Measurements from ENCODE around the gene ARHGAP8. TPM values are rescaled to one million over a fixed set of nuclear protein-coding genes. Genes with fewer than 3 reads are reported as not detected.

ARHGAP8 gene
- total and polyA plus RNA-seq, 2 donors, result 1.5 to 4.5 TPM

DNA sequence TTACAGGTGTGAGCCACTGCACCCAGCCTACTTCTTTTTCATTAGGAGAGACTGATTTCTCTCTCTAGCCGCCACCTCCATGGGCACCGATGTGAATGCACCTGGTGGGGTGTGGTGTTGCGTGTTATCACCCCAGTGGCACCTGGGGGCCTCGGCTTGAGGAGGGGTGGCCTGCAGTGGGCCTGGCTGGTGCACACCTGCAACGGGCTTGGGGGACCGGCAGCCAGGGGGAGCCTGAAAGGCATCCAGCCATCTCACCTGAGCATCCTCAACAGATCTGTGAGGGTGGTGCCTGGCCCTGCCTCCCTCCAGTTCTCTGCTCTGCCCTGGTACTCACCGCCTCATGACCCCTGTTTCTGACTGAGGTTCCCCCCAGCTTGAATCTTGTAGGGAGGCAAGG, 108.9 kb downstream of the ARHGAP8 start:
- no peak overlapping the region for H3K27ac ChIP-seq (ENCODE audit: low read depth in 1 of 2, low read length in 1 of 2)
- WGBS, result 95% methylated on average over 7 of the region's 7 CpGs
- H3K4me1 ChIP-seq (ENCODE audit: control insufficient read depth in 2 of 2, insufficient read depth in 2 of 2, low read length in 2 of 2), result no peaks in the 10 kb centered on the region

GRCh38 chr22:44862281-44862680, 109.9 kb downstream of the ARHGAP8 start:
- Histone ChIP-seq H3K4me3 (ENCODE audit: low read length in 2 of 2) (no peak overlapping the region), H3K27ac (ENCODE audit: low read depth in 1 of 2, low read length in 1 of 2) (no peak overlapping the region), H3K4me1 (ENCODE audit: control insufficient read depth in 2 of 2, insufficient read depth in 2 of 2, low read length in 2 of 2) (no peaks in the 10 kb centered on the region), H3K36me3 (ENCODE audit: control insufficient read depth in 2 of 2, insufficient read depth in 2 of 2, low read length in 1 of 2) (no peaks in the 10 kb centered on the region), H3K9me3 (ENCODE audit: control insufficient read depth in 2 of 2, insufficient read depth in 1 of 2, low read length in 1 of 2) (no peaks in the 10 kb centered on the region), H3K27me3 (ENCODE audit: control insufficient read depth in 2 of 2, insufficient read depth in 1 of 2, low read length in 1 of 2) (no peaks in the 10 kb centered on the region)
- WGBS, result 91% methylated on average over 11 of the region's 11 CpGs
- DNase-seq (ENCODE audit: low read depth in 6 of 9, low spot score in 9 of 9), result no peak

More for the DNA sequence above, 108.9 kb downstream of the ARHGAP8 start:
- no peak for DNase-seq (ENCODE audit: low read depth in 6 of 9, low spot score in 9 of 9)
- H3K27me3 ChIP-seq (ENCODE audit: control insufficient read depth in 2 of 2, insufficient read depth in 1 of 2, low read length in 1 of 2), result no peaks in the 10 kb centered on the region
- no peaks in the 10 kb centered on the region for H3K9me3 ChIP-seq (ENCODE audit: control insufficient read depth in 2 of 2, insufficient read depth in 1 of 2, low read length in 1 of 2)
- H3K4me3 ChIP-seq (ENCODE audit: low read length in 2 of 2), result no peak overlapping the region
- H3K36me3 ChIP-seq (ENCODE audit: control insufficient read depth in 2 of 2, insufficient read depth in 2 of 2, low read length in 1 of 2), result no peaks in the 10 kb centered on the region

DNA sequence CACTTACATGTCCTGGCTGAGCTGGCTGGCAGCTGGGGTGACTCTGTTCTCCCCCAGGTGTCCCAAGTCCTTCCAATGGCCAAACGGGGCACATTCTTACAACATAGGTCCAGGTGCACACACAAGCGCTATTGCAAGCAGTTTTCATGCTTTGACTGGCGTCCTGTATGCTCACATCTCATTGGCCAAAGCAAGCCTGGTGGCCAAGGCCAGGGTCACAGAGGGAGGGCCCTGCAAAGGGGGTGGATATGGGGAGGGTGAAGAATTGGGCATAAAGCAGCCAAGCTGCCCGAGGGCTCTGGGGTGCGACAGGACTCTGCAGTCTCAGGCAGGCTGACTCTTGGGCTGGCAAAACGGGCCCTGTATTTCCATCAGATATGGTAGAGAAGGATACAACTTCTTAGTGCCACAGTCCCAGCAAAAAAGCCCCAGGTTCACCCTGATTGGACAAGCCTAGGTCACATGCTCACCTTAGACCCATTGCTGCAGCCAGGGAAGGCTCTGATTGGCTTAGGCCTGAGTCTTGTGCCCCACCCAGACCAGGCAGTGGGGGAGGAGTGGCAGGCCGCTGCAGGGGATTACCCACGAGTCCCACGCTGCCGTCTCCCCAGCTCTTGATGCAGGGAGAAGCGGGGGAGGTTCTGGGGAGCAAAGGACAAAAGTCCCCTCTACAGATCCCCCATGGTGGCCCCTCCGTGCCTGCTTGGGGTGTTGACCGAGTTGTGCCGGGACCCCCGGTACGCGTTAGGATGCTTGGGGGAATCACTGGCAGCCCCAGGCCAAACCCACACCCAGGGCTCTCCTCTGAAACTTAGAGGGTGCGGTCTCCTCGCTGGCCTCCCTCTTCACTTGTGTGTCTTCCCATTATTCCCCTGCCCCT, 110.8 kb downstream of the ARHGAP8 start:
- WGBS, result 95% methylated on average over 19 of the region's 19 CpGs

GRCh38 chr22:44865193-44866057, 113.0 kb downstream of the ARHGAP8 start:
- Histone ChIP-seq H3K4me1 (ENCODE audit: control insufficient read depth in 2 of 2, insufficient read depth in 2 of 2, low read length in 2 of 2) (peaks cover 0 to 2% of the 10 kb centered on the region in 2 donors), H3K36me3 (ENCODE audit: control insufficient read depth in 2 of 2, insufficient read depth in 2 of 2, low read length in 1 of 2) (no peaks in the 10 kb centered on the region), H3K27me3 (ENCODE audit: control insufficient read depth in 2 of 2, insufficient read depth in 1 of 2, low read length in 1 of 2) (no peaks in the 10 kb centered on the region), H3K27ac (ENCODE audit: low read depth in 1 of 2, low read length in 1 of 2) (no peak overlapping the region), H3K4me3 (ENCODE audit: low read length in 2 of 2) (no peak overlapping the region), H3K9me3 (ENCODE audit: control insufficient read depth in 2 of 2, insufficient read depth in 1 of 2, low read length in 1 of 2) (no peaks in the 10 kb centered on the region)
- 94% methylated on average over 31 of the region's 31 CpGs for WGBS
- DNase-seq (ENCODE audit: low read depth in 6 of 9, low spot score in 9 of 9), result no peak

More for the DNA sequence above, 110.8 kb downstream of the ARHGAP8 start:
- Histone ChIP-seq H3K4me1 (ENCODE audit: control insufficient read depth in 2 of 2, insufficient read depth in 2 of 2, low read length in 2 of 2) (no peaks in the 10 kb centered on the region), H3K36me3 (ENCODE audit: control insufficient read depth in 2 of 2, insufficient read depth in 2 of 2, low read length in 1 of 2) (no peaks in the 10 kb centered on the region), H3K27me3 (ENCODE audit: control insufficient read depth in 2 of 2, insufficient read depth in 1 of 2, low read length in 1 of 2) (no peaks in the 10 kb centered on the region), H3K9me3 (ENCODE audit: control insufficient read depth in 2 of 2, insufficient read depth in 1 of 2, low read length in 1 of 2) (no peaks in the 10 kb centered on the region), H3K27ac (ENCODE audit: low read depth in 1 of 2, low read length in 1 of 2) (no peak overlapping the region), H3K4me3 (ENCODE audit: low read length in 2 of 2) (no peak overlapping the region)
- DNase-seq (ENCODE audit: low read depth in 6 of 9, low spot score in 9 of 9), result no peak

GRCh38 chr22:44869196-44869595, 116.8 kb downstream of the ARHGAP8 start:
- no peak overlapping the region for H3K4me3 ChIP-seq (ENCODE audit: low read length in 2 of 2)
- no peaks in the 10 kb centered on the region for H3K36me3 ChIP-seq (ENCODE audit: control insufficient read depth in 2 of 2, insufficient read depth in 2 of 2, low read length in 1 of 2)
- peaks cover 0 to 2% of the 10 kb centered on the region in 2 donors for H3K4me1 ChIP-seq (ENCODE audit: control insufficient read depth in 2 of 2, insufficient read depth in 2 of 2, low read length in 2 of 2)
- 94% methylated on average over 7 of the region's 7 CpGs for WGBS
- no peak for DNase-seq (ENCODE audit: low read depth in 6 of 9, low spot score in 9 of 9)
- H3K9me3 ChIP-seq (ENCODE audit: control insufficient read depth in 2 of 2, insufficient read depth in 1 of 2, low read length in 1 of 2), result peaks cover 2 to 12% of the 10 kb centered on the region in 2 donors
- no peaks in the 10 kb centered on the region for H3K27me3 ChIP-seq (ENCODE audit: control insufficient read depth in 2 of 2, insufficient read depth in 1 of 2, low read length in 1 of 2)
- no peak overlapping the region for H3K27ac ChIP-seq (ENCODE audit: low read depth in 1 of 2, low read length in 1 of 2)

DNA sequence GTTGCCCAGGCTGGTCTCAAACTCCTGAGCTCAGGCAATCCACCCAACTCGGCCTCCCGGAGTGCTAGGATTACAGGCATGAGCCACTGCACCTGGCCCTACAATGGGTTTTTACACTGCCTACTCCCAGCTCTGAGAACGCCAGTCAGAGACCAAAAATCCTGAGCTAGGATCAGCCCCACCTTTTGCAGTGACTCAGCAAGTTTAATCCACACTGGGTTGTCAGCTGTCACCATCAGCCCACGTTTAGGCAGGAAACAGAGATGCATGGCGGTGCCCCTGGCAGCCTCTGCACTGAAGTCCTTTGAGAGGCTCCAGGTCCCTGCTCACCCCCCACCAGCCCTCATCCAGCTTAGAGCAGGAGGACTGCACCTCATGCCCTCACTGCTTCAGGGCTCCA, 117.6 kb downstream of the ARHGAP8 start:
- H3K36me3 ChIP-seq (ENCODE audit: control insufficient read depth in 2 of 2, insufficient read depth in 2 of 2, low read length in 1 of 2), result no peaks in the 10 kb centered on the region
- DNase-seq (ENCODE audit: low read depth in 6 of 9, low spot score in 9 of 9), result peak in 3 of 9 donors; percentile 3 to 30 (median 17)
- no peaks in the 10 kb centered on the region for H3K27me3 ChIP-seq (ENCODE audit: control insufficient read depth in 2 of 2, insufficient read depth in 1 of 2, low read length in 1 of 2)
- no peak overlapping the region for H3K27ac ChIP-seq (ENCODE audit: low read depth in 1 of 2, low read length in 1 of 2)
- H3K4me3 ChIP-seq (ENCODE audit: low read length in 2 of 2), result no peak overlapping the region
- 12% methylated on average over 5 of the region's 5 CpGs for WGBS
- peaks cover 0 to 2% of the 10 kb centered on the region in 2 donors for H3K4me1 ChIP-seq (ENCODE audit: control insufficient read depth in 2 of 2, insufficient read depth in 2 of 2, low read length in 2 of 2)
- H3K9me3 ChIP-seq (ENCODE audit: control insufficient read depth in 2 of 2, insufficient read depth in 1 of 2, low read length in 1 of 2), result peaks cover 2 to 12% of the 10 kb centered on the region in 2 donors

DNA sequence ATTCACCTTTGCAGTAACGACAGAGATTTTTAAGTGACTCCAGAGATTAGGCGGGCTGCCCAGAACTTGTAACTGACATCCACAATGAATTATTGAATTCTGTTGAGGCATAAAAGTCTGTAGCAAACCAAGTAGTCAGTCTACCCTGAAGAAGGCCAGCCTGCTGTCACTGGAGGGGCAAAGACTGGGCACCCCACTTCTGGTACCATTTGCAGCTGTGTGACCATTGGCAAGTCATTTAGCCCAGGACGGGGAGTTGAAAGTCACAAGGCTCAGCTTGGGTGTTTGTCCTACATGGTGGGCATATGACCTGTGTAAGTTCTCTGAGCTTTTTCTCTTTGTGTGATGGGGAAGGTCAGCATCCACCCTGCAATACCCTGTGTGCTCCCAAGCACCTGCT, 119.4 kb downstream of the ARHGAP8 start:
- no peak for DNase-seq (ENCODE audit: low read depth in 6 of 9, low spot score in 9 of 9)
- Histone ChIP-seq H3K9me3 (ENCODE audit: control insufficient read depth in 2 of 2, insufficient read depth in 1 of 2, low read length in 1 of 2) (peaks cover 2 to 12% of the 10 kb centered on the region in 2 donors), H3K4me1 (ENCODE audit: control insufficient read depth in 2 of 2, insufficient read depth in 2 of 2, low read length in 2 of 2) (peaks cover 0 to 2% of the 10 kb centered on the region in 2 donors), H3K27me3 (ENCODE audit: control insufficient read depth in 2 of 2, insufficient read depth in 1 of 2, low read length in 1 of 2) (no peaks in the 10 kb centered on the region), H3K4me3 (ENCODE audit: low read length in 2 of 2) (no peak overlapping the region), H3K27ac (ENCODE audit: low read depth in 1 of 2, low read length in 1 of 2) (no peak overlapping the region), H3K36me3 (ENCODE audit: control insufficient read depth in 2 of 2, insufficient read depth in 2 of 2, low read length in 1 of 2) (no peaks in the 10 kb centered on the region)
- 96% methylated on average over 3 of the region's 3 CpGs for WGBS

GRCh38 chr22:44876921-44877320, 124.5 kb downstream of the ARHGAP8 start:
- H3K4me1 ChIP-seq (ENCODE audit: control insufficient read depth in 2 of 2, insufficient read depth in 2 of 2, low read length in 2 of 2), result no peaks in the 10 kb centered on the region
- no peak overlapping the region for H3K4me3 ChIP-seq (ENCODE audit: low read length in 2 of 2)
- H3K27me3 ChIP-seq (ENCODE audit: control insufficient read depth in 2 of 2, insufficient read depth in 1 of 2, low read length in 1 of 2), result no peaks in the 10 kb centered on the region
- H3K9me3 ChIP-seq (ENCODE audit: control insufficient read depth in 2 of 2, insufficient read depth in 1 of 2, low read length in 1 of 2), result peaks cover 0 to 2% of the 10 kb centered on the region in 2 donors
- H3K27ac ChIP-seq (ENCODE audit: low read depth in 1 of 2, low read length in 1 of 2), result no peak overlapping the region
- DNase-seq (ENCODE audit: low read depth in 6 of 9, low spot score in 9 of 9), result no peak
- WGBS, result 96% methylated on average over 4 of the region's 4 CpGs
- no peaks in the 10 kb centered on the region for H3K36me3 ChIP-seq (ENCODE audit: control insufficient read depth in 2 of 2, insufficient read depth in 2 of 2, low read length in 1 of 2)

Measured in thymus (tissue), 11 donors.